GM19351 (cell line): ENCODE results near the gene DHCR24.

Source experiments
- ATAC-seq: cut with Tn5 transposase; IDR thresholded peaks from one replicate; pipeline ENCODE4 v1.9.1; 2021; ENCODE audit warnings: mild to moderate bottlenecking, moderate library complexity; ENCODE audit not compliant: unreplicated experiment

The DHCR24 gene

DNA sequence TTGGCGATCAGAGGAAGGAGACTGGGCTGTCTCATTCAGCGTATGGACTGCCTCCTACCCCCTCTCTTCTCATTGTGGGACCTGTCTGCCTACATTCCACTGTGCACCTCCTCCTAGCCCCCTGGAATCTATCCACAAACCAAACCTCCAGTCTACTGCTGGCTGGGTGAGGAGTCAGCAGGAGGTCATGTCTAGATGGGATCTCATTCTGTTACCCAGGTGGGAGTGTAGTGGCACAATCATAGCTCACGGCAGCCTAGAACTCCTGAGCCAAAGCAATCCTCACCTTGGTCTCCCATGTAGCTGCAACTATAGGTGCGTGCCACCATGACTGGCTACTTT lies 67.8 kb downstream of the DHCR24 start:
- no peak for ATAC-seq

DNA sequence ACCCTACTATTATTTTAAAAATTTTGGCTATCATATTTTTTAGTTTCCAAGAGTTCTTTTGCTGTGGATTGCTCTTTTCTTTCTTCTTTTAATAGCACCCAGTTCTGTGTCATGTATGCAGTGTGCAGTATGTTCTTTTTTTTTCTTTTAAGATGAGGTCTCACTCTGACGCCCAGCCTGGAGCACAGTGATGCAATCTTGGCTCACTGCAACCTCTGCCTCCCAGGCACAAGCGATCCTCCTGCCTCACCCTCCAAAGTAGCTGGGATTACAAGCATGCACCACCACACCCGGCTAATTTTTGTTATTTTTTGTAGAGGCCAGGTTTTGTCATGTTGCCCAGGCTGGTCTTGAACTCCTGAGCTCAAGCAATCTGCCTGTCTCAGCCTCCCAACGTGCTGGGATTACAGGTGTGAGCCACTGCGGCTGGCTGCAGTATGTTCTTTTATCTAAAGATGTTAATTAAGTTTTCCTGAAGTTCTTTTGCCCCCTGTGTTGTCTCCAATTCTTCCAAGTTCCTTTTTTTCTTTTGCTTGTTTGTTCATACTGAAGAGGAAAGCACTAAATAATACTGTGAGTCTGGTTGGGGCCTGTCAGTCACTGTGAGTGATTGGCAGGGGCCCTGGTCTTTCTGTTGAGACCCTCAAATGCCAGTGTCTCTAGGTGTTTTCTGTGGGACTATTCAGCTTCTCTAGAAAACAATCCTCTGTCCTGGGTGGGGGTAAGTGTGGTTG lies 68.4 kb downstream of the DHCR24 start:
- no peak for ATAC-seq

DNA sequence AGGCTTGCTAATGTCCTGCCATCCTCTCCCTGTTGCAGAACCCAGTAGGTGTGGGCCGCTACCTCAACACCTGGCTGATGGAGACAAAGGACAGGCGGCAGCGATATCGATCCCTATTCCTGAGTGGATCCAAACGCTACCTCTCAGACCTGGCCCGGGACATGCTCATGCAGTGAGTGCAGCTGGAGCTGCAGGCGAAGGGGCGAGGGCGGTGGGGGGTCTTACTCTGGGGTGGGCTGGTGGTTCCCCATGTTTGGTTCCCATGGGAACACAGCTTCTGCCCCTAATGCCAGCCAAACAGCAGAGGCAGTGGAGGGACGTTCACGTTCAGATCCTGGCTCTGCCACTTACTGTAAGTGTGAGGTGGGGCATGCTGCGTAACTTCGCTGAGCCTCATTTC lies 70.0 kb downstream of the DHCR24 start:
- no peak for ATAC-seq

DNA sequence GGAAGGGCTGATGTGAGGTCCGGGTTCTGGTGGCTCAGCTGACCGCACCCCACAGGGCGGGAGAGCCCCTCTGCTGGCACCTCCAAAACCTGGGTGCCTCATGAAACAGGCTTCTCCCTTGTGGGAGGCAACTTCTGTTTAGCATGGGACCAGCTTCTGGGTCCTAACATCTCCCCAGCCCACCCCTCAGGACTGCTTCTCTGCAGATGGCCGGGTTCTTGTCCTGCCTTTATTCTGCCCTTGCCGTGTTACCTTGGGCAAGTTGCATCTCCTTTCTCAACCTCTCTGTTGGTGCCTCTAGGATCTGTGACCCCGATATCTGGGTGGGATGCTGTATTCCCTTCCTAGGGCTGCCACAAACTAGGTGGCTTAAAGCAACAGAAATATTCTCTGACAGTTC lies 70.9 kb downstream of the DHCR24 start:
- ATAC-seq: no peak

DNA sequence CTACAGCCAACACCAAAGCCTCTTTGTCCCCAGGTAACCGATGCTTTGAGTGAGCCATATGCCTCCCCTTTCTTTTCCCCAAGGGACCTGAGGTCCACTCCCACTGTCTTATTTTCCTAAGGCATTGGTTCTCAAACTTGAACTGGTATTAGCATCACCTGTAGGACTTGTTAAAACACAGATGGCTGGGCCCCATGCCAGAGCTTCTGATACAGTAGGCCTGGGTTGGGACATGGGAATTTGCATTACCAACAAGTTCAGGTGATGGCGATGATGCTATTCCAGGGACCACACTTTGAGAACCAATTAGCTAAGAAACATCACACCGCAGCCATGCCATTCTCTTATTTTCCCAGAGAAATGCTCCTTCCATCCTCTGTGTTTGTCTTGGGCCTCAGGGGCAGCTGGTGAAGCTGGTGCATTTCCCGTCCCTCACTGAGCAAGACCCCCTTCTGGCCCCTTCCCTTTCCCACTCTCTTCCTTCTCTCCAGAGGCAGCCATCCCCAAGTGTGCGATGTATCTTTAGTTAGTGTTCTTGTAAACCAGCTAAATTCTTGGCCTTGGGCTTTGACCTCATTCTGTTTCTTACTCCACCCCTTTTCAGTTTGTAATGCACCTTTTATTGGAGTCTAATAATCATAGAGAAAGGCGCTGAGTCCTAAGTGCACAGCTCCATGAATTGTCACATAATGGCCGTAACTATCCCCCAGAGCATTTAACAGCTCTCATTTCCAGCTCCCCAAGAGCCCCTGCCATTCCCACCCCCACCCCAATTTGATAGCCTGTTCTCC lies 71.7 kb downstream of the DHCR24 start:
- ATAC-seq: no peak

DNA sequence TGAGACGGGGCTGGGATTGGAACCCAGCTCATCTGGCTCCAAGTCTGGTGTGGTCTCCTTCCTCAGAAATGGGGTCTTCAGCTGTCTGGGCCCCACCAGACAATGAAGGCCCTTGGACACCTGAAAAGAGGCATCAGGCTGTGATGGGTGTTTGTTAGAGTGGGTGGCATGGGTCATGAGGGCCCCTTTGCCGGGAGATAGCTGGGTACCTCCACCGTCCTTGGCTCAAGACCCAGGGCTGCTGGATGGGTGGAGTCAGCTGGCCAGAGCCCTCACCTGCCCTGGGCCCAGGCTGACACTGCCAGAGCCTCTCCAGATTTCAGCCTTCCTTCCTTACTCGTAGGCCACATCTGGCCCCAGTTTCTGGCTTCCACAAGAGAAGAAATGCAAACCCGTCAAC lies 72.4 kb downstream of the DHCR24 start:
- ATAC-seq: no peak

DNA sequence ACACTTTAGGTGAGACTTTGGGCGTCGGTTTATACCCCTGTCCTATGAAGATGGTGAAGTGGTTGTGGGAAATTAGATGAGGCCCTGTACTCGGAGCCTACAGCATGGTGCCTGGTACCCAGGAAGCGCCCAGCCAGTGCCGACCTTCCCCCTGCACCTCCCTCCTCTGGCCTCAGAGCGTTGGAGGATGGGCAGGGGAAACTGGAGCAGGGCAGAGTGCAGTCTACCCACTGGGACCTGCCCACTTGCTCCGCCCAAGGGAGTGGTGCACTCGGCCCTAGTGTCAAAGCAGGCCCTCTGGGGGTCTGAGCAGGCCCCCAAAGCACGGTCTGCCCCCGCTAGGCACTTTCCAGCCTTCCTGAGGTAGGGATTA lies 72.9 kb downstream of the DHCR24 start:
- ATAC-seq: no peak

DNA sequence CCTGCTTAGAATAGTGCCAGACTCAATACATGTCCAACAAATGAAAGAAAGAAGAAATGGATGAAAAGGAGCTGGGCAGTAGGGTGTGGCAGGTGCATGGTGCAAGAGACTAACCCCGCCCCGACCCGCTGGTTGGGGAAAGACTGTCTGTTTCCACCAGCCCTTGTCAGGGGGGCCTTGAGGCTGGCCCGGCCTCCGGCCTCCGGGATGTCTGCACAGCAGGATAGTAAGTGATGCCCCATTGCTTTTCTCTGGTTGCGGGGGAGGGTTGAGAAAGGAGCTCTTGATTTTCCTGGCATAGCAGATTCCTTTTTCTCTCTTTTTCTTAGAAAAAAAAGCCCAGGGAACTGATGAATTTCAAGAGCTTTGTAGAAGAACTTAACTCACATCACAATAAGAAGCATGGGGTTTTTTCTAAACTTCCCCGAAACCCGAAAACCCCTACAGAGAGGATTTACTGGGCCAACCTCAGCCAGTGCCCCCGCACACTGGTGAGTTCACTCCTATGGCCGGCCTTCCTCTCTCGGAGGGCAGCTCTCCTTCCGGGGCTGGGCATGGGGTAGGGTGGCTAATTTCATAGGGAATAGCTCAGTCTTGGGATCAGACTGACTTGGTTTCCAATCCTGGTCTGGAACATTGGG lies 73.4 kb downstream of the DHCR24 start:
- peak; percentile 8 for ATAC-seq

DNA sequence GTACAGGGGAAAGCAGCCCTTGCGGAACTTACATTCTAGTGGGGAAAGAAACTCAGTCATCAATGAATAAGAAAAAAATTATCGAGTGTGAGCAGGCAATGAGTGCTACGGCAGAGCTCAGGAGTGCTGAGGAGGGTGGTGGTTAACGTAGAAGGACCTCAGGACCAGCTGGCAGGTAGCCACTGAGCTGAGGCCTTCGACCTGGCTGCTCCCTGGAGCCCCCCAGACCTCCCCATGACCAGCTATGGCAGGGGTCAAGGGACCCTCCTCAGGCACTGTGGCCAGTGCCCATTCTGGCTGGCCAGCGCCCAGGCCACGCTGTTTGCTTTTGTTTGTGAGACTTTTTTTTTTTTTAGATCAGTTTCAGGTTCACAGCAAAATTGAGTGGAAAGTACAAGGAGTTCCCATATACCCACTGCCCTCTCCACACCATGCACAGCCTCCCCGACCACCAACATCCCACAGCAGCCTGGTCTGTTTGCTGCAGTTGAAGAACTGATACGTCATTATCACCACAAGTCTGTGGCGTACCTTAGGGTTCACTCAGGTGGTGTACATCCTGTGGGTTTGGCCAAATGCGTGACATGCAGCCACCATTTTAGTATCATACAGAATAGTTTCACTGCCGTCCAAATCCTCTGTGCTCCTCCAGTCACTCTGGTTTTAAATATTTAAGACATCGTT lies 74.1 kb downstream of the DHCR24 start:
- ATAC-seq: peak; percentile 68

DNA sequence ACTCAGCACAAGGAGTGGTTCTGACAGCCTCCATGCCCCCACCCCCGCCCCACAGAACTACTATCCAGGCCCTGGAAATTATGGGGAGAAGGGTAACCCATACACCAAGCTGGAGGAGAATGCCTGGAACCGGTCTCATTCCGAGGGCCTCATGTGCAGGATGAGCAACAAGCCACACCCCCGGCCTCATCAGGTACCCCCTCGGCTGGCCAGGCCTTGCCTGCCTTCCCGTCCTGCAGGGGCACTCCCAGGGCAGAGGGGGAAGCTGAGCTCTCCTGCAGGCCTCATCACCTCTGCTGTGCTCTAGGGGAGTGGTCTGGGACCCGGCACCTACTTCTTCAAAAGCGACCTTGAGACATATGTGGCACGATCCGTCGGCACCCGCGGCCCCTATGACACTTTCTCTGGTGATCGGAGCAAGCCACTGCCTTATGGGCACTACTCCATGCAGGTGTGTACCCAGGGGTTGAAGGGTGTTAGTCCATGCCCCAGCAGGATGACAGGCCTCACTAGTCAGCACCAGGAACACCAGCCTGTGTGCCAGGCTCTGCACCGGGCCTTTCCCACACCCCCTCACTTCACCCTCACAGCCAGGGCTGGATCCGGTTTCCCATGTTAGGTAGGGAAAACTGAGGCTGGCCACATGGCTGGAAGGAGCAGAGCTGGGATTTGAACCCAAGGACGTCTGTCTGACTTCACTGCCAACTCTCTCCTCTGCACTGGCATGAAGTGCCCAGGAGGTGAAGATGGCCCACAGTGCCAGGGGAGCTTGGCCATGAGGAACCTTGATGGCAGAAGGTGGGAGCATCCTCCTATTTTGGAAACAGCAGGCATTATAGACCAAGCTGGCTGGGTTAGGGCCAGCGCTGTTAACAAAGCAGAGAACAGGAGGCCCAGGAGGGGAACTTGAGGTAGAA lies 75.0 kb downstream of the DHCR24 start:
- no peak for ATAC-seq

DNA sequence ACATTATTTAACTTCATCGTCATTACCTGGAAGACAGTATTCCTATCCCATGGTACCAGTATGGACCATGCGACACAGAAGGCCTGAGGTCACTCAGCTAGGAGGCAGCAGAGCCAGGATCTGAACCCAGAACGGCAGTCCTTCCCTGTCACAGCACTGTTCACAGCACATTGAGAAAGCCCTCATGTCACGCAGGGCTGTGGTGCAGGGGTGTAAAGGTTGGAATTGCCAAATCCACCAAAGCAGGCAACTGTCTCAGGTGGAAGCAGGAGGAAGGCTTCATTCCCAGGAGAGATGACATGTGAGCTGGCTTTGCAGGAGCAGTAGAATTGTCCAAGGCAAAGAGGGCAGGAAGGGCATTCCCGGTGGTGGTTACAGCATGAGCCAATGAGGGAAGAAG lies 75.9 kb downstream of the DHCR24 start:
- ATAC-seq: no peak

DNA sequence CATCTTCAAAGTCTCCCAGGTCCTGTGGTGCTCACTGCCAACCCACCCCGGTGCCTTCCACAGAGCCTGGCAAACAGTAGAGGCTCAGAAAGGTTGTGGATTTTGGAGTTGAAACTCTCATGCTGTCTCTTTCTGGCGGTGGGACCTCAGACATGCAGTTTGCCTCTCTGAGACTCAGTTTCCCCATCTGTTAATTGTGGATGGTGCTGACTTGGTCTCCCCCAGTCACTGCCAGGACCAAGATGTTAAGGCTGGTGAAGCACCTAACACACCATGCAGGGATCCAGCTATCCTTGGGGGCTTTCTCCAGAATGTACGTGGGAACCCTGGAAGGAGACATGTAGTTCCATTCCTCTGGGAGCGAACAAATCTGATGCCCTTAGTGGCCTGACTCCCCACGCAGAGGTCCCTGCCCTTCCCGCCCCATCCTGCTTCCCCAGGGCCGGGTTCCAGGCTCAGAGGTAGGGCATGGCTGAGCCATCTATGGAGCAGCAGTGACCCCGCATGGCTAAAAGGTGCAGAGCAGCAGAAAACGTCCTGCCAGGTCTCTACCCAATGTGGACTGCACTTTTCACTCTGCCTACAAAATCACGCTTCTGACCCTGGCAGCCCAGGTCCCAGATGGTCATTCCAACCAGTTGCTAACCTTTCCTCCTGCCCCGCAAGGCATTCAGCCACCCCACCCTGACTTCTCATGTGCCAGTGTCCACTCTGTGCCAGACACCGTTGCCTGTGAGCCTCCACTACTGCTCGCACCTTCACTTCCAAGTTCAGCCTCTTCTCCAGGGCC lies 76.6 kb downstream of the DHCR24 start:
- peak; percentile 74 for ATAC-seq

DNA sequence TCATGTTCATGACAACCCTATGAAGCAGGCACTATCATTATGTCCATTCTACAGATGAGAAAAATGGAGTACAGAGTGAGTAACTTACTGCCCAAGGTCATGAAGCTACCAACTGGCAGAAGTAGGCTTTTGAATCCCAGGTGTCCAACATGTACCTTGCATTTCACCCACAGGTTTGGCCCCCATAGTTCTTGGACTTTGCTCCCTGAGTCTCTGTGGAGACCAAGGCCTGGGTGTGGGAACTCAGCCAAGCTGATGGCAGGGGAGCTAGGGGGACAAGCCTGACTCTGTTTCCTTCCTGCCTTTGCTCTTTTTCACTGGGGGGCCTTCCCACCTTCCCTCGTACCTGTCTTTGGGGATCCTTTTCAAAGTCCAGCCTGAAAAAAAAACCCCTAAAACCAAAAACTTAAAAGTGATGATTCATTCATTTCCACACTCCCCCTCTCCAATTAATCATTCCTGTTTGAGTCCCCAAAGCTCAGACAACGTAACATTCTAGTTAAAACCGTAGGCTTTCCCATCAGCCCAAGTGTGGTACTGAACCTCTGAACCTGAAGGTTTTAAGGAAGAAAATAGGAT lies 77.4 kb downstream of the DHCR24 start:
- no peak for ATAC-seq

DNA sequence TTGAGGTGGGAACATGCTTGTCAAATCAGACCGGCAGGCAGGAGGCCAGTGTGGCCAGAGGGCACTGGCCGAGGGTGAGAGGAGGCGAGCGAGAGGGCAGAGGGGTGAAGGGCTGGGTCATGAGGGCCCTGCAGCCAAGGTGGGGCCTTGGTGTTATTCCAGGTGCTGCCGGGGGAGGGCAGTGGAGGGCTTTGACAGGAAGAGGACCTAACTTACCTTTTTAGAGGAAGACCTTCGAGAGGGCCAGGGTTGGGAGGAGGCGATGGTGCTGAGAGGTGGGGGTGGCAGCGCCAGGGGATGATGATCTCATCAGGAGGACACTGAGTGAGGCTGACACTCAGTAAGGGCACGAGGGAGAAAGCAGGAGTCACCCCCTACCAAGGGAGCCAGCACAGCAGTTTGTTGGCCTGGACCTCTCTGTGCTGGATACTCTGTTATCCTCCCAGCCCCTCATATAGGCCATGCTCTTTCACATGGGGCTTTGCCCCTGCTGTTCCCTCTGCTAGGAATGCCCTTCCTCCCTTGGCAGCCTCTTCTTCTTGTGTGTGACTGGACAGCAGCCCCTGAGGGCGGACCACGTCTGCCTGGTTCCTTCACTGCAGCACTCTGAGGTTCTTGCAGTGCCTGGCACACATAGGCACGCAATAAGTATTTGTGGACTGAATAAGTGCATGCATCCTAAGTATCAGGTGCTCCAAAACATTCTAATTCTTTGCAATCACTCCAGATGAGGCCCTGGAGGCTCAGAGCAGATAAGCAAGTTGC lies 78.4 kb downstream of the DHCR24 start:
- no peak for ATAC-seq

DNA sequence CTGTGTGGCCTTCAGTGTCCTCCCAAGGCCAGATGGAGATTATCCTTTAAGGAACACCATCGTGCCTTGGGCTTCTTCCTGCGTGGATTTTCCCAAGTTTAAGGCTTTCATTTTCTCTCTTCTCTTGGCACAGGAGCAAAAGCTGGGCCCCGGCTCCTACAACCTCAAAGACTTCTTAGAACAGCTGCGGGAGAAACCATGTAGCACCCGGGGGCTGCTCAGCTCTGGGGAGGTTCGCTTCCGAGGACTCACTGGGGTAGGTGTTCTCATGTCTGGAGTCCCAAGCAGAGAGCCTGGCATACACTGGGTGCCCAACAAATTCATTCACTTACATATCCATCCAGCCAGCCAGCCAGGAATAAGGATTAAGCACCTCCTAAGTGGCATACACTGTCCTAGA lies 79.2 kb downstream of the DHCR24 start:
- no peak for ATAC-seq

DNA sequence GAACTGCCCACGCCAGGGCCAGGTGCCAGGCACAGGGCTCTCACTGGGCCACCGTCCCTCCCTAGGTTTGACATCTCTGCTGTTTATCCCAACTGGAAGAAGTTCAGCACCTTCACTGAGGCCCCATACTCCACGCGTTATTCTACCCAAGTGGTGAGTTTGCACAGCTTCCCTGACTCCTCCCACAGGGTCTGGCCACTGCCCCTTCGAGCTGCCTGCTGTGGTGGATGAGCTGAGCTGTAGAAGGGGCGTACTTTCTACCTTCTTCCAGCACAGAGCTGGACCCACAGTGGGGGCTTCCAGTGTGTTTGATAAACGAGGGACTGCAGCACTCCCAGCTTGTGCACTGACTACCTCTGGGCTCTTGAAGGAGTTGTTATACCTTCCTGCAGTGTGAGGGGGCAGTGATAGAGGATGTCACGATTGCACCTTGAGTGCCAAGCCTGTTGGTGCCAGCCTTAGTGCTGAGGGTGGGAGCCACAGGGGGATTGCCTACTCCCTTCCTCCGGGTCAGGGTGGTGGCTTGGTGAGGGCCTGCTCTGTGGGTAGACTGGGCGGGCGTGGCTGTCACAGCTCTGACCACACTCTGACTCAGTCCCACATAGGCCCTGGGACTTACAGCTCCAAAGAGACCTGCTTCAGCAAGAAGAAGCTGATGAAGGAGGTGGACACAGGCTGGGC lies 79.9 kb downstream of the DHCR24 start:
- ATAC-seq: no peak

DNA sequence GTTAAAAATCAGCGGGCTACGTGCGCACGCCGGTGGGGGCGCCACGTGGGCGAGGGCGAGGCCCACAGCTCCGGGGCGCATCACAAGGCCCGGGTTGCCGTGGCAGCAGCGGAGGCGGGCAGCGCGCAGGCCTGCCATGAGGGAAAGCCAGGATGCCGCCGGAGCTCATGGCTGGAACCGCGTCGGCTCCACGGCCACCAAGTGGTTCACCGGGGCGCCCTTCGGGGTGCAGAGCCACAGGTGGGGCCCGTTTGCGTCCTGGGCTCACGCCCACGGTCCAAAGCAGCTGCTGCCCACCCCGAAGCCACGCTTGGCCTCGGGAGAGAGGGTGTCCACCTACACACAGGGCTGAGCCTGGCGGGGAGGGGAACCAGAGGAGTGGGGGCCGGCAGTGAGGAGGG lies 81.0 kb downstream of the DHCR24 start:
- ATAC-seq: no peak

DNA sequence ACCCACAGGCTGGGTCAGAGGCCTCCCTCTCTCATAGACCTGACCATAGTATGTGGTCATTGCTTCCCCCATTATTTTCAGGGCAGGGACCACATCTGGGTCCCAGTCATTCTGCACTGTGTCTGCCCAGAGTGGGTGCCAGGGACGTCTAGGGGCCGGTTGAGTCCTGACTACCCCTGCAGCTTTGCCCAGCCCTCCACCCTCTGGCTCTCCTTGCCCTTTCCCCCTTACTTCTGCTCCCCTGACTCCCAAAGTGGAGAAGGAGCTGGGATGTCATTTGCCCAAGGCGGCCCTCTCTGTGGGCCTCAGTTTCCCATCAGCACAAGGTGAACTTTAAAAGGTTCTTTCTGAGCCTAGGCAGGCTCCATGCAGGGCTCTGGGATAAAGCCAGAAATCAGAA lies 81.5 kb downstream of the DHCR24 start:
- no peak for ATAC-seq
